Anterior cingulate cortex (tissue), 58 donors: Measurements from ENCODE around the gene PEX12.
A peak's percentile ranks its signal among the peaks of the same experiment; 100 is the strongest.
"Not testable (repeated sequence)": the region's sequence is repeated elsewhere in the genome, so short reads cannot be mapped to it uniquely, and the experiment has no call there.

ENCODE experiments used
- DNase-seq, 58 donors: peaks; one replicate each; lab custom pipeline; 2025; lab: John Stamatoyannopoulos, UW

PEX12 gene

DNA sequence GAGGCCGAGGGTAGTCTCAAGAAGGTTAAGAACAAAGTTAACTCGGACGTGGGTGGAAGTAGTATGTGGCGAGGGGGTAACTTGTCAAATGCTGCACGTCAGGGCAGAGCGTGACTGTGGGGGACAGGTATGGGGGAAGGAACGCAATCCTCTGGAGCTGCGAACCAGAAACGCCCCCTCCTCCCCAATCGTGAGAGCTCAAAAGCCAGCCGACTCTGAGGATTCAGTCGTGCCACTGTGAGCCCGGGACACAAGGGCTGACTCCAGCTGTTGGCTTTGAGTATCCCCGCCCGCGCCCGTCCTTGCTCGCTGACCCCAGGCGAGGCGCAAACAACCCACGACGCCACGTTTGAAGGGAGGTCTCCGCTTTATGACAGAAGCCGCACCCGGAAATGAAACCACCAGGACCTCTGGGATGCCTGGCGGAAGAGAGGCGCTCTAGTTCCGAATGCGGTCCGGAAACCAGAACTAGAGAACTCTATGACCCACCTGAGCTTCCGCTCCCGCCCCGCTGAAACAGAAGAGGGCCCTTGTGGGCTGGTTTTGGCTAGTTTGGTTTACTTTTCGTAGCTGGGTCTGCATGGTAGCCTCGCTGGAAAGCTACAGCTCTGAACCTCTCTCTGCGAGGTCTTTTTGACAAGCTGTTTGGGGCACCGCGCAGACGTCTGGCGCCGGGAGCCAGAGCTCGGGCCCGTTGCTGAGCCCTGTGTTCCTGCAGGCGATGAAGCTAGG, at the start of gene PEX12:
PEX12 (minus strand) TSS at position 375 of the 732 bp plus-strand sequence. CDS start 550 bp downstream, outside the sequence.
- peak; percentile 50 to 97 (median 90) for DNase-seq

DNA sequence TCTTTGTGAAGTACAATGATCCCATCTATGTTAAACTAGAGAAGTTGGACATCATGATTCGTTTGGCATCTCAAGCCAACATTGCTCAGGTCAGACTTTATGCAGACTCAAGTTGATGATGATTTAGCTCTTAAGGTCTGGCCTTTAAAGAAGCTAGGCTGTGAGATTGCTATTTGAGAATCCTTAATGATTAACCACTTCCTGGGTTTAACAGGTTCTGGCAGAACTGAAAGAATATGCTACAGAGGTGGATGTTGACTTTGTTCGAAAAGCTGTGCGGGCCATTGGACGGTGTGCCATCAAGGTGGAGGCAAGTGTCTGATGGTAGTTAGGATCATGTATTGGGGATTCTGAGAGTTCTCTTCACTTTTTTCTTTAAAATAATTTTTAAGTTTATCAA, 49.0 kb upstream of the PEX12 start:
- DNase-seq, result no peak

DNA sequence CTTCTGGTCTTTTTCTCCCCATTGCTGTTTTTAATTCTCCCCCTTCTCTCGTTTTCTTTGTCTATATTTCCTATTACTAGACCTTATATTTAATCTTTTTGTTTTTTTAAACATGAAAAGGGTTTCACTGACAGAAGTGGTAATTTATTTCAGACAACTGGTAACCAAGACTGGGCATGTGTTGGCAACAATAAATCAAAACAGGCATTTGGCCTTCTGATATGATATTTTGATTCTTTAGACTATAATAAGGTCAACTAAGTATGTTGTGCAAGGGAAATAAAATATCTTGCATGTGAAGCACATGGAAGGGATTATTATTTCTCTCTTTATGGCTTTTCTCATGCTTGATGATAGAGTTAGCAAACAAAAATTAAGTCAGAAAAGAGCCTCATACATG, 43.4 kb upstream of the PEX12 start:
- DNase-seq, result no peak

DNA sequence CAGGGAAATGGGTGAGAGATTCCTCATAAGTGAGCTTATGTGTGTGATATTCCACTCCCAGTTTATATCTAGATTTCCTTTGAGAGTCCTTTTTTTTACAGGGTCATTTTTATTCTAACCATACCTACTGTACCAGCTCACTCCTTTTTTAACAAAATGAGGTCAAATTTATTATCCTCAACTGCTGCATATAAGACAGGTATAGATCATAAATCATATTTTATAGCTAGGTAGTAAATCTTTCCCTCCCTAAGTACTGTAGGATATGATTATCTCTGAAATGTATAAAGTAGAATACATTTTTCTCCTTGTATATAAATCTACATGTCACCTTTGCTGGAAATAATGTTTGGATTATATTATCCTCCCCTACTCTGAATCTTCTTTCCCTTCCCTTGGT, 40.3 kb upstream of the PEX12 start:
- DNase-seq, result no peak

DNA sequence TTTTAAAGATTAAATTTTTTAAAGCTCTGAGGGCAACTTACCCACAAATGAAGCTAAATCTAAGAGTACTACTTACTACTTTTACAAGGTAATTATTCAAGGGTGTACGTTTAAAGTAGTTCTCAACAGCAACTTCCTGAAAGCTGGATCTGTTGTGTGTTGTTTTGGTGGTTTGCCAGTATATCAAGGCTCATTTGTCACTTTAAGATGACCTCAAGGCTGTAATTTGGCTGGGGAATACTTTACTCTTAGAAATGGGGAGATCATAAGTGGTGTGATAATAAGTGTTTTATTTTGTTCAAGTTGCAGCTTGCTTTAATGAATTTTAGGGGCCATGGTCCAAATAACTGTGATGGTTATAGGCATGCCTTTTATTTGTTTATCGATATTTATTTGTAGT, 39.1 kb upstream of the PEX12 start:
- no peak for DNase-seq

DNA sequence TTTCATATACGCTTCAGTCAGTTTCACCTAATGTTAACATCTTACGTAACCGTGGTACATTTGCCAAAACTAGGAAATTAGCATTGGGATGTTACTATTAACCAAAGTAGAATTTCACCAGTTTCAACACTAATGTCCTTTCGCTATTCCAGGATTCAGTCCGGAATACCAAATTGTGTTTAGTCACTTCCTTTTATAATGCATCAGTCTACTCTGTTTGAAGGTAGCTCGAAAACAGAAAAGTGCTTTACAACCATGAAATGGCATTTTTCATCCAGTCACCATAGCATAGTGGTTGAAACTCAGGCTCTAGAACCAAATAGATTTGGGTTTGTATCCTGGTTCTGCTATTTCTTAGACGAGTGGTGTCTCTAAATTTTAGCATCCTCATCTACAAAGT, 38.2 kb upstream of the PEX12 start:
- no peak for DNase-seq

DNA sequence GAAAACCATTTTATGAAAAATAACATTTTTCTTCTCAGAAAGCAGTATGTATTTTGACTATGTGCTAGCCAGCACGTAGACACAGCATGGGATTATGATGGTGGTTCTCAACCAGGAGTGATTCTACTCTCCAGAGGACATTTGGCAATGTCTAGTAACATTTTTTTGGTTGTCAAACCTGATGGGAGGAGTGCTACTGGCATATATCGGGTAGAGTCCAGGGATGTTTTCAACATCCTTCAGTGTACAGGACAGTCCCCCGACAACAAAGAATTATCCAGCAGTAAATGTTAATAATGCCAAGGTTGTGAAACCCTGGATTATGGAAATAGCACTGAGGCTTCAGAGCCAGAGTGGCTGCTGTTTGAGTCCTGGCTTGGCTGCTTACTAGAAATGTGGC, 36.4 kb upstream of the PEX12 start:
- DNase-seq, result no peak

DNA sequence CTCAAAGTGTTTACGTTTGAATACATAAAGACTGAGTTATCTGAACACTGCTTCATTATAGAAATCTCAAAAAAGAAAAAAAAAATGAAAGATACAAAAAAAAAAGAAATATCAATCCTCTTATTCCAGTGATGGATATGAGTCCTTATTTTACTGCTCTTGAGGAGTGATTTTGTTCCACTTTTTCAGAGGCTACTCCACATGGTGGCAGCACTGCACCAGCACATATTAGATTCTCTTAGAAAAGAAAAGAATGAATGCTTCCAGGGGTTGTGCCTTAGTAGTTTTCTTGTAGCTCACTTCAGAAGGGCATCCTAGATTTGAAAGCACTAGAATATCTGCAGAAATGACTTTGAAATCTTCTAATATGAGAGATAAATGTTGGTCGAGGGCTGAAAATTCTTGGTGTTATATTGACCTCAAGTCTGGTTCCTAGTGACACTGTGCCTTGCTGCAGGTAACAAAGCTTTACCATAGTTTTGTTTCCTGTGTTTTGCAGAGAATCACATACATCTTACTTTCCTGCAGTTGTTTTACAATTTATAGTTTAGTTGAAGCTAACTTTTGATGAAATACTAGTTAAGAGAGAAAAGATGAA, 34.7 kb upstream of the PEX12 start:
- DNase-seq, result peak in 23 of 58 donors; percentile 1 to 66 (median 12)

DNA sequence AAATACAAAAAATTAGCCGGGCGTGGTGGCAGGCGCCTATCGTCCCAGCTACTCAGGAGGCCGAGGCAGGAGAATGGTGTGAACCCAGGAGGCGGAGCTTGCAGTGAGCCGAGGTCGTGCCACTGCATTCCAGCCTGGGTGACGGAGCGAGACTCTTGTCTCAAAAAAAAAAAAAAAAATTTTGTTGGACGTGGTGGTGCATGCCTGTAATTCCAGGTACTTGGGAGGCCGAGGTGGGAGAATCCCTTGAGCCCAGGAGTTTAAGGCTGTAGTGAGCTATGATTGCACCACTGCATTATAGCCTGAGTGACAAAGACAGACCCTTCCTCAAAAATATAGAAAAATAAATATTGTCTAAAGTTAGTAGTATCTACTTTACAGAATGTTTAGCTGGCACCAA, 32.4 kb upstream of the PEX12 start:
- not testable (repeated sequence) for DNase-seq

DNA sequence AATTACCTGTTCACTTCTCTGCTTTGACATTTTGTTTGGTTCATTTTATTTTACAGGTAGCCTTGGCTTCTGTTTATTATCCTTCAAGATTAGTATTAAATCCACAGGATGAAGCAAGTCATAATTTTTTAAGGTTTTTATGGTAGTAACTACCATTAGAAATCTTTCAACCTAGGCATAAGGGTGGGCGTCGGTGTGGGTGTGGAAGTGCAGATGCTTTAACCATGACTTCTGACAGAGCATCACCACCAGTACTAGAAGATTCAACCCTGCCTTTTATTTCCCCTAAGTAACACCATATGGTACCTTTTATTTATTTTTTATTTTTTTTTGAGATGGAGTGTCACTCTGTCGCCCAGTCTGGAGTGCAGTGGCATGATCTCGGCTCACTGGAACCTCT, 31.5 kb upstream of the PEX12 start:
- no peak for DNase-seq

DNA sequence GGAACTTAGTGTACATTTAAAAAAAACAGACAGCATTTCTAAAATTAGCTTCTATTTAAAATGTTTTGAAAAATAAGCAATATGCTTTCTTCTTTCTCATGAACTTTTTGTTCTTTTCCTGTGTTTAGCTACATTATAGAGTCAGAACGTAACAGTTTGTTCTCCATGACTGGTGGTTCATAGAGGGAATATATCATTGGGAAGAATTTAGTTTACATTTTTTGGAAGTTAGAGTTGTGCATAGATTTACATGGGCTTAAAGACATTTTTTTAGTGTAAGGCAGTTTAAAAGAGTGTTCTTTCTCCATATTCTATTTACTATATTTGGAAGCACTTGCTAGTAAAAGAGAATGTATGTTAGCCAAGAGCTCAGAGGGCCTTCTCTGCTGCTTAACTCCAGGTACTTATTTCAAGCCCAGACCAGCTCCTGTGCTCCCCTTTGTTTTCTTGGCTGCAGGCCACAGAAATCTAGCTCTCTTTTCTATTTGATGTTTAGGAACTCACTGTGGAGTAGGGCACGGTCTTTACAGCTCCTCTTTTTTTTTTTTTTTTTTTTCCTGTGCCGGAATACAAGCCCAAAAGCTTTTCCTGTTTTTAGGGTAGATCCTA, 29.0 kb upstream of the PEX12 start:
- no peak for DNase-seq

DNA sequence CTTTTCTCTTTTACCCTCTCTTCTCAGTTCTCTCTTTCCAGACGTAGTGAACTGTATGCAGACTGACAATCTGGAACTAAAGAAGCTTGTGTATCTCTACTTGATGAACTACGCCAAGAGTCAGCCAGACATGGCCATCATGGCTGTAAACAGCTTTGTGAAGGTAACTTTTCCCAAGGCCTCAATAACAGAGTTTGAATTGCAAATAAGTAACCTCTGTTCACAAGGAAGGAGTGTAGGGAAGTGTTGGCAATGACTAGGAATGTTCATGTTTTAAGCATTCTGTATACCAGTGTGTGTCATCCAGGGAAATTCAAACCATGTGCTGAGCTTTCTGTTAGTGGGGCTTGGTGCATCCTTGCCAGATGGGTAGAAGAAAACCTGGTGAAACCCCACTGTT, 27.3 kb upstream of the PEX12 start:
- no peak for DNase-seq

DNA sequence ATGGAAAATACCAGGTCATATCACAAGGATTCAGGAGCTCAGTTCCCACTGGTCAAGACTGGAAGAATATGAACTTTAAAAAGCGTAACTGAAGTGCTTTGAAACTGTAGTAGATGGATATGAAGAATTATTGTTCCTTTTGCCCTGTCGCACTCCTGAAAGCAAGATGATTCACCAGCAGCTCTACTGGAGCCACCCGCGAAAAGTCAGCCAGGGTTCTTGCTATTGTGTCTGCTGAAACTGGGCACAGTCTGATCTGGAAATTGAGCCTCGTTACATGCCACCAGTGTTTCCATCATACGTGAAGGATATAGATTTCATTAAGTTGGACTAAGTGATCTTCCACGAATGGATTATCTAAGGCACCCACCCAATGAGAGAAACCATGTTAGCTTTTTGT, 25.3 kb upstream of the PEX12 start:
- no peak for DNase-seq

DNA sequence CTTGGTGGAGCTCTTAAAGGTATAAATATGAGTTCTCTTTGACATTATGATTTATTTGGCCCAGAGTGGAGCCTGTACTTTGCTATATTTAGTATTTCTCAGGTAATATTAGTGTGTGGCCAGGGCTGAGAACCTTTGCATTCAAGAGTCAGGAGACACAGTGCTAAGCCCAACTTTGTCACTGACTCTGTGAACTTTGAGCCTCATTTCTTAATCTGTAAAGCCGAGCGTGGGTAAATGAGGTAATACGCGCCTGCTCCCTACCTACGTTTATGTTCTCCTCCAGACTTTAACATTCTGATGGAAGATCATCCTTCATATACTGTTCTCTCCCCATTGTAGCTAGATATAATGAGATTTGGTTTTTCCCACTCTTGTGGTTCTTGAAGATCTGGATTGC, 19.2 kb upstream of the PEX12 start:
- DNase-seq, result no peak

DNA sequence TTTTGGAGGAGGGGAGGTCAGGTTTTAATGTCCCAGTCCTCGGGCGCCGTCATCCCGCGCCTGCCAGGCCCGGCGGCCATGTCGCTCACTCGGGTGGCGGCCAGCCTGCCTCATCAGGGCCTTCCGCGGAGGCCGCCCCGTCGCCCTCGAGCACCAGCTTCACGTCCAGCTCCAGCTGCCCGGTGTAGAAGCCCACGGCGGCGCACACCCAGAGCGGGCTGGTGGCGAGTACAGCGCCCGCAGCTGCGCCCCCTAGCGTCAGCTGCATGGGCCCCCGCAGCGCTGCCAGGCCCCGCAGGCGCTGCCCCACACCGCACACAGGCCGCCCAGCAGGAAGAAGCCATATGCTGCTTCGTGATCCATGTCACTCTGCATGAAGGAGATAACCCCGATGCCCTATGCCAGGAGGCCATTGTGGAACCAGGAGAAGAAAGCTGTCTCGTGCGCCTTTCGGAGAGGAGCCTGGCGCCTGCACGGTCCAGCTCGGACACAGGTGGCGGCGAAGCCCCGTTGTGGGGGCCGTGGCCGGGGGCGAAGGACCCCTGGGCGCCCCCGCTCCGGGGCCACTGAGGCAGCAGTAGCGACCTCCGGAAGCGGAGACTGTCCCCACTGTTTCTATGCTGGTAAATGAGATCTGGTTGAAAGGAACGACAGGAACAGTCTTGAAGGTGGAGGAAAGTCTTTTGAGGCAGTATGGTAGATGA, 18.3 kb upstream of the PEX12 start:
- no peak for DNase-seq

DNA sequence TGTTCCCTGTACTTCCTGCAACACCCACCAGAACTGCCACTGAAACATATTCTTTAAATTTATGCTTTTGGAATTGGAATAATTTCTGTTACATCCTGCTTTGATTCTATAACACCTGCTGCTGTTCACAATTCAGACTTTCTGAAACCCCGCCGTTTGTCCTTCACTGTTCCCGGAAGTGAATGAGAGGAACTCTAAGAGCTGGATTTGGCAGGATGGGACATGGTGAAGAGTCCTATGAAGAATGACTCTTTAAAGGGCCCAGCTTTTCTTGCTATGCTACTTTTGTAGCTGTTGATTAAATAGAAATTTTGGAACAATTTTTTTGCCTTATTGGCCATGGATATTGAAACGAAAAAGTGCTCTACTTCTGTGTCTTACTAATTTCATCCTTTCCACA, 17.7 kb upstream of the PEX12 start:
- no peak for DNase-seq

DNA sequence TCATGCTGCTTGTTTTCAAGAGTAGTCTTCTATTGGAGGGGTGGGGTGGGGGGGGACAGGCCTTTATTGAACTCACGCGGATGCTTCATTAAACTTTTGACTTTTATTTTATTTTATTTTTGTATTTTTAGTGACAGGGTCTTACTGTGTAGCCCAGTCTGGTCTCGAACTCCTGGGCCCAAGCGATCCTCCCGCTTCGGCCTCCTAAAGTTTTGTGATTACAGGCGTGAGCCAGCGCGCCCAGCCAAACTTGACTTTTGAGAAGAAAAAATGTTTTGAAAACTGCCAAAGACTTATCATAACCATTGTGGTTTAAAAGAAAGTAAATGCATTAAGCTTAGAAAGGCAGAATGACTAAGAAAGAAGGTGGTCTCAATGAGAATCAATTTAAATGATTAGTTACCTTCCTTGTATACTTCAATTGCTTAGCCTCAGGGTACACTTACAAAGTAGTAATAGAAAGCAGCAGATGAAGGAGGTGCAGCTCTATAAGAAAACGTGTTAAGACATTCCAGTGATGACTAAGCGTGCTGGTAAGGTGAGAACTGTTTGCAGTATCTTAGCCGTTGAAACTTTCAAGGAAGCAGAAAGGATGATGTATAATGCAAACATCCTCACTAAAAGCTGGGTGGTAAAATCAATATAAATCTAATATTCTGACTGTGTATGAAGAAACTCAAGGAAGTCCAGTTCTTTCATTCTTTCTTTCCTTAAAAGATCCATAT, 10.0 kb upstream of the PEX12 start:
- no peak for DNase-seq

DNA sequence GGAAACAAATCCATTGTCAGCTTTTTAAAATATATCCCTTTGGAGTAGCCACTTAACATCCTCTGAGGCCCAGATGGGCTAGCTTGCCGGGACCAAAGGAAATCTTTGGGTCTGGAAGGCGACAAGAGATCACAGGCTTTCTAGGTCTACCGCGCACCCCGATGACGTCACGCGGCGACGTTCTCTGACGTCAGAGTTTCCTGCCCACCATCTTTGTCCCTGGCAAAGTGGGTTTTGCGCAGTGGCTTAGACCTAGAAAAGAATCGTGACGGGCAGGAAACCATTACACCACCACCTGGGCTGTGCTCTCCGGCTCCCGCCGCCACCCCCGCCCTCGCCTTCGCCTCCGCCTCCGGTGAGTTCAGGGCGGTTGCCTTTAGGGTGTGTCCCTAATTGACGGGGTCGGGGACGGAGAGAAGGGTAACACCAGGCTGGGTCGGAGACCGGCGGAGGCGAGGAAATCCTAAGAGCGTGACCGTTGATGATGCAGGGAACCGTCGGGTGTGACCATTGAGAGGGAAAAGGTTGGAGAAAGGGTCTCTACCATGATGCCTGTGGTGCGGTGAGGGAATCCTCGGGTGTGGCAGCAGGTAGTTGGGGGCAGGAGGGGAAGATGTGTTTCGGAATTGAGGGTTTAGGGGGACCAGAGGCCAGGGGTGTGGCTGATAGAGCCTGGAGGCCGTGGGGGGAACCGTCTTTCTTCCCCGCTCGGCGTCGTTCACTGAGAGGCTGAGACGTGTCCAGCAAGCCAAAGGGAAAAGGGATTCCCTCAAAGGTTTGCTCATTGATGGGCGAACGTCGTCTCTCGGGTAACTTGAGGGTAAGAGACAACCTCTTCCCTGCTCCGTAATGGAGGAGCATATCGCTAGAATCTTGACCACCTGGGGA, 8.9 kb upstream of the PEX12 start, which contains the start of gene AP2B1:
AP2B1 (plus strand) TSS at position 249 of the 888 bp plus-strand sequence. CDS start 6,709 bp downstream, outside the sequence.
- DNase-seq, result peak in 57 of 58 donors; percentile 43 to 93 (median 81)

DNA sequence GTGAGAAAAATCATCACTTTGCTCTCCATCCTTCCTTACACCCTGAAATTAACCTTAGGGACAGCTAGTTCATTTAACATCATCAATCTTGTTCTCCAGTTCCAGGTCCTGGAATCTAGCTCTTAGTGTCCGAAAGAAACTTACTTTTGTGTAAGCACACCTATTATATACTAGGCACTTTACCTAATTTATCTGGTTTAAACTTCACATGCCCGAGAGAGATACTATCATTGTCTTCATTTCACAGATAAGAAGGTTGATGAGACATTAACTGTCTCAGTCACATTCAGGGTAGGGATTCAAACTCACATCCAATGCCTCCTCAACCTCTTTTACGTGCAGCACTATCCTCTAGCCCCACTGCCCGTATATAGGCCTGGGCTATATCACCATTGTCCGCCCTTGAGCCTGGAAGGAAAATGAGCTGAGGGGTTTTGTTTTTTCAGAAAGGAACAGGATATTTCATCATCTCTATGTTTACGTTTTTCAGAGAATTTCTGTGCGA, 8.2 kb upstream of the PEX12 start:
- DNase-seq, result no peak
